Activated naive CD8-positive, alpha-beta T cell treated with anti-CD3 and anti-CD28 coated beads, Interleukin-2, amount 50 U/mL, for 24 hours (primary cell): Measurements from ENCODE around the gene RAPSN.

Experiments
- ATAC-seq: fragments of 150-1000 bp; cut with Tn5 transposase; one replicate; pipeline ENCODE4 v1.10.0; 2021
- DNase-seq: peaks from one replicate; pipeline ENCODE4 v3.0.0; 2021
- H3K27ac Mint-ChIP-seq: one replicate; pipeline ENCODE4 v1.8.0; 2021; ENCODE audit warnings: mild to moderate bottlenecking, mixed read lengths
- H3K27me3 Mint-ChIP-seq: one replicate; pipeline ENCODE4 v1.8.0; 2021; ENCODE audit warnings: mixed read lengths
- H3K36me3 Mint-ChIP-seq: one replicate; pipeline ENCODE4 v1.8.0; 2021; ENCODE audit warnings: low read depth, mixed read lengths
- H3K4me1 Mint-ChIP-seq: one replicate; pipeline ENCODE4 v1.8.0; 2021; ENCODE audit warnings: mixed read lengths
- H3K4me3 Mint-ChIP-seq: one replicate; pipeline ENCODE4 v1.8.0; 2021; ENCODE audit warnings: mild to moderate bottlenecking, moderate library complexity, mixed read lengths
- H3K9me3 Mint-ChIP-seq: one replicate; pipeline ENCODE4 v1.8.0; 2021; ENCODE audit warnings: mixed read lengths

RAPSN gene

GRCh38 chr11:47448566-47449427 lies at the start of gene RAPSN:
Gene RAPSN, minus strand, starts transcription at chr11:47449136. Its CDS starts 172 bp downstream, at chr11:47448964.
- Mint-ChIP-seq H3K9me3 (no peaks in the 10 kb centered on the region), H3K4me1 (no peaks in the 10 kb centered on the region), H3K4me3 (no peak within 1 kb of the TSS), H3K27me3 (no peaks in the 10 kb centered on the region), H3K27ac (no peak within 1 kb of the TSS), H3K36me3 (no peaks in the 10 kb centered on the region)
- no peak for ATAC-seq
- DNase-seq: no peak

- Mint-ChIP-seq H3K27me3 (no peaks in the 10 kb centered on the region), H3K4me3 (no peak overlapping the region), H3K36me3 (peaks cover 40% of the 10 kb centered on the region), H3K9me3 (no peaks in the 10 kb centered on the region), H3K4me1 (peaks cover 30% of the 10 kb centered on the region), H3K27ac (no peak overlapping the region)
- DNase-seq (no peak), ATAC-seq (no peak)
These were observed 49.2 kb upstream of the RAPSN start for GRCh38 chr11:47498149-47498548.

- Mint-ChIP-seq H3K27ac (no peak overlapping the region), H3K9me3 (no peaks in the 10 kb centered on the region), H3K27me3 (no peaks in the 10 kb centered on the region), H3K36me3 (peaks cover 34% of the 10 kb centered on the region), H3K4me3 (no peak overlapping the region), H3K4me1 (peaks cover 26% of the 10 kb centered on the region)
- no peak for DNase-seq
- ATAC-seq: no peak
These were observed 47.9 kb upstream of the RAPSN start for GRCh38 chr11:47496808-47497207.

- Mint-ChIP-seq H3K4me3 (no peak overlapping the region), H3K27ac (no peak overlapping the region), H3K27me3 (no peaks in the 10 kb centered on the region), H3K36me3 (peaks cover 31% of the 10 kb centered on the region), H3K9me3 (no peaks in the 10 kb centered on the region), H3K4me1 (peaks cover 22% of the 10 kb centered on the region)
- ATAC-seq: no peak
- no peak for DNase-seq
These were observed 46.9 kb upstream of the RAPSN start for GRCh38 chr11:47495856-47496217.

- no peak overlapping the region for H3K4me3 Mint-ChIP-seq
- H3K27me3 Mint-ChIP-seq: no peaks in the 10 kb centered on the region
- peaks cover 25% of the 10 kb centered on the region for H3K36me3 Mint-ChIP-seq
- ATAC-seq (no peak), DNase-seq (no peak)
- no peak overlapping the region for H3K27ac Mint-ChIP-seq
- H3K9me3 Mint-ChIP-seq: no peaks in the 10 kb centered on the region
- peaks cover 16% of the 10 kb centered on the region for H3K4me1 Mint-ChIP-seq
These were observed 46.3 kb upstream of the RAPSN start for GRCh38 chr11:47495011-47495855.

- Mint-ChIP-seq H3K36me3 (peaks cover 37% of the 10 kb centered on the region), H3K4me3 (no peak overlapping the region), H3K27ac (peak overlapping the region; percentile 29), H3K4me1 (peaks cover 14% of the 10 kb centered on the region), H3K27me3 (no peaks in the 10 kb centered on the region), H3K9me3 (no peaks in the 10 kb centered on the region)
- DNase-seq (no peak), ATAC-seq (no peak)
These were observed 40.4 kb upstream of the RAPSN start for GRCh38 chr11:47489395-47489755.

- Mint-ChIP-seq H3K4me1 (peaks cover 14% of the 10 kb centered on the region), H3K27ac (peak overlapping the region; percentile 50), H3K9me3 (no peaks in the 10 kb centered on the region), H3K27me3 (no peaks in the 10 kb centered on the region), H3K4me3 (no peak overlapping the region), H3K36me3 (peaks cover 38% of the 10 kb centered on the region)
- ATAC-seq (no peak), DNase-seq (no peak)
These were observed 39.9 kb upstream of the RAPSN start for GRCh38 chr11:47488674-47489394.

- Mint-ChIP-seq H3K27me3 (no peaks in the 10 kb centered on the region), H3K36me3 (peaks cover 40% of the 10 kb centered on the region), H3K9me3 (no peaks in the 10 kb centered on the region), H3K27ac (peak overlapping the region; percentile 50), H3K4me3 (no peak overlapping the region), H3K4me1 (peaks cover 14% of the 10 kb centered on the region)
- DNase-seq (no peak), ATAC-seq (no peak)
These were observed 39.2 kb upstream of the RAPSN start for GRCh38 chr11:47488111-47488510.

- peak; percentile 88 for ATAC-seq
- Mint-ChIP-seq H3K36me3 (peaks cover 47% of the 10 kb centered on the region), H3K27ac (peak overlapping the region; percentile 20), H3K4me3 (no peak overlapping the region), H3K9me3 (no peaks in the 10 kb centered on the region), H3K27me3 (no peaks in the 10 kb centered on the region), H3K4me1 (peaks cover 14% of the 10 kb centered on the region)
- DNase-seq: no peak
These were observed 38.5 kb upstream of the RAPSN start for GRCh38 chr11:47487421-47487820.

- Mint-ChIP-seq H3K27me3 (no peaks in the 10 kb centered on the region), H3K9me3 (no peaks in the 10 kb centered on the region), H3K36me3 (peaks cover 59% of the 10 kb centered on the region), H3K27ac (no peak overlapping the region), H3K4me3 (no peak overlapping the region), H3K4me1 (peaks cover 14% of the 10 kb centered on the region)
- ATAC-seq (no peak), DNase-seq (no peak)
These were observed 36.2 kb upstream of the RAPSN start for GRCh38 chr11:47485107-47485506.

GRCh38 chr11:47483457-47483856 lies 34.5 kb upstream of the RAPSN start:
- Mint-ChIP-seq H3K4me3 (no peak overlapping the region), H3K9me3 (no peaks in the 10 kb centered on the region), H3K27ac (no peak overlapping the region), H3K36me3 (peaks cover 63% of the 10 kb centered on the region), H3K4me1 (peaks cover 10% of the 10 kb centered on the region), H3K27me3 (no peaks in the 10 kb centered on the region)
- ATAC-seq (no peak), DNase-seq (no peak)

GRCh38 chr11:47480762-47481161 lies 31.8 kb upstream of the RAPSN start:
- H3K27ac Mint-ChIP-seq: no peak overlapping the region
- H3K36me3 Mint-ChIP-seq: peaks cover 67% of the 10 kb centered on the region
- no peaks in the 10 kb centered on the region for H3K4me1 Mint-ChIP-seq
- H3K4me3 Mint-ChIP-seq: no peak overlapping the region
- no peaks in the 10 kb centered on the region for H3K9me3 Mint-ChIP-seq
- no peak for ATAC-seq
- no peaks in the 10 kb centered on the region for H3K27me3 Mint-ChIP-seq
- no peak for DNase-seq

GRCh38 chr11:47478651-47479329 lies 29.9 kb upstream of the RAPSN start:
- ATAC-seq (no peak), DNase-seq (no peak)
- Mint-ChIP-seq H3K4me1 (no peaks in the 10 kb centered on the region), H3K27ac (peak overlapping the region; percentile 26), H3K36me3 (peaks cover 69% of the 10 kb centered on the region), H3K9me3 (no peaks in the 10 kb centered on the region), H3K27me3 (no peaks in the 10 kb centered on the region), H3K4me3 (no peak overlapping the region)

- Mint-ChIP-seq H3K9me3 (no peaks in the 10 kb centered on the region), H3K27me3 (no peaks in the 10 kb centered on the region), H3K4me1 (no peaks in the 10 kb centered on the region), H3K36me3 (peaks cover 68% of the 10 kb centered on the region), H3K4me3 (no peak overlapping the region), H3K27ac (peak overlapping the region; percentile 20)
- DNase-seq: no peak
- ATAC-seq: no peak
These were observed 28.8 kb upstream of the RAPSN start for GRCh38 chr11:47477753-47478152.
